H1 (cell line): ENCODE measurements around the gene PDE8A.

Experiments
- CHD2 ChIP-seq: IDR thresholded peaks from 2 replicates; pipeline ENCODE4 v1.6.1; 2012; ENCODE audit warnings: low read length, improper control_type of control experiment
- POLR2A ChIP-seq, 2 experiments: IDR thresholded peaks; 1 replicate in 1 of 2; 2 replicates in 1 of 2; pipeline ENCODE4 v1.6.1; 2011; ENCODE audit warnings: low read depth in 2 of 2, low read length in 2 of 2, mild to moderate bottlenecking in 2 of 2; ENCODE audit errors: control extremely low read depth in 1 of 2
- TF ChIP-seq, protein P1 (sequence below), 3 experiments: IDR thresholded peaks; 1 replicate in 2 of 3; 2 replicates in 1 of 3; pipeline versions ENCODE4 v1.5.1 to v1.6.1; 2011; ENCODE audit warnings: low read length in 3 of 3, mild to moderate bottlenecking in 3 of 3, inconsistent platforms in 2 of 3, low read depth in 1 of 3, moderate library complexity in 1 of 3; ENCODE audit not compliant: insufficient read depth in 1 of 3; ENCODE audit errors: control extremely low read depth in 1 of 3

DNA sequence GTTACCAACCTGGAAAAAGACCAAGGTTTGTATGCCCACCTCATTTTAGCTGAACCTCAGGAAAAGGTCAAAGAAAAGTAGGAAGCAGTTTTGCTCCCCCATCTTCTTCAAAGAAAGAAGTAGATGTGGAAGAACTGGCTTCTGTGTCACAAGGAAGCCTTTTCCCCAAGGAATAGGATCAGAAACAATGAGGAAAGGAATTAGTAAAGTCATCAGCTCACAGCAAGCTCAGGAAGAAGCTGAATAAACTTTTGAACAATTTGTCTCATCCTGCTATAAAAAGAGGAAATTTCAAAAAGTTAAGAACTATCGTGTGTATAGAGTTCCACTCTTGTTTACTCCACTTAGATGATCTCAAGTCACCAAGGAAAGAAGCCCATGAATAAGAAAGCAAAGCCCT, 174.2 kb downstream of the PDE8A start:
- TF ChIP-seq POLR2A (IDR thresholded peaks at IDR 0.05; ENCODE audit: control extremely low read depth in 1 of 2, low read depth in 2 of 2, low read length in 2 of 2) (no peak), CHD2 (no peak)
- TF ChIP-seq, protein P1, sequence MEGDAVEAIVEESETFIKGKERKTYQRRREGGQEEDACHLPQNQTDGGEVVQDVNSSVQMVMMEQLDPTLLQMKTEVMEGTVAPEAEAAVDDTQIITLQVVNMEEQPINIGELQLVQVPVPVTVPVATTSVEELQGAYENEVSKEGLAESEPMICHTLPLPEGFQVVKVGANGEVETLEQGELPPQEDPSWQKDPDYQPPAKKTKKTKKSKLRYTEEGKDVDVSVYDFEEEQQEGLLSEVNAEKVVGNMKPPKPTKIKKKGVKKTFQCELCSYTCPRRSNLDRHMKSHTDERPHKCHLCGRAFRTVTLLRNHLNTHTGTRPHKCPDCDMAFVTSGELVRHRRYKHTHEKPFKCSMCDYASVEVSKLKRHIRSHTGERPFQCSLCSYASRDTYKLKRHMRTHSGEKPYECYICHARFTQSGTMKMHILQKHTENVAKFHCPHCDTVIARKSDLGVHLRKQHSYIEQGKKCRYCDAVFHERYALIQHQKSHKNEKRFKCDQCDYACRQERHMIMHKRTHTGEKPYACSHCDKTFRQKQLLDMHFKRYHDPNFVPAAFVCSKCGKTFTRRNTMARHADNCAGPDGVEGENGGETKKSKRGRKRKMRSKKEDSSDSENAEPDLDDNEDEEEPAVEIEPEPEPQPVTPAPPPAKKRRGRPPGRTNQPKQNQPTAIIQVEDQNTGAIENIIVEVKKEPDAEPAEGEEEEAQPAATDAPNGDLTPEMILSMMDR (IDR thresholded peaks at IDR 0.05; ENCODE audit: control extremely low read depth in 1 of 3, insufficient read depth in 1 of 3, low read depth in 1 of 3, low read length in 3 of 3) = no peak
